ENCODE results near the gene ZSCAN26. TPM values are rescaled to one million over a fixed set of nuclear protein-coding genes. Genes with fewer than 3 reads are reported as not detected.

ZSCAN26 gene
- total and polyA plus RNA-seq, 8 donors = 9.6 to 50.2 (median 38.5) TPM

GRCh38 chr6:28254121-28254519, 12.8 kb upstream of the ZSCAN26 start:
- DNase-seq (no peak), ATAC-seq (no peak)
- Histone ChIP-seq H3K4me3 (no peak overlapping the region), H3K36me3 (peaks cover 0 to 1% of the 10 kb centered on the region in 2 donors), H3K9me3 (no peaks in the 10 kb centered on the region), H3K27ac (peak overlapping the region in 1 of 2 donors; percentile 75), H3K27me3 (no peaks in the 10 kb centered on the region), H3K4me1 (peaks cover 16 to 30% of the 10 kb centered on the region in 2 donors)
- TF ChIP-seq, protein P1, sequence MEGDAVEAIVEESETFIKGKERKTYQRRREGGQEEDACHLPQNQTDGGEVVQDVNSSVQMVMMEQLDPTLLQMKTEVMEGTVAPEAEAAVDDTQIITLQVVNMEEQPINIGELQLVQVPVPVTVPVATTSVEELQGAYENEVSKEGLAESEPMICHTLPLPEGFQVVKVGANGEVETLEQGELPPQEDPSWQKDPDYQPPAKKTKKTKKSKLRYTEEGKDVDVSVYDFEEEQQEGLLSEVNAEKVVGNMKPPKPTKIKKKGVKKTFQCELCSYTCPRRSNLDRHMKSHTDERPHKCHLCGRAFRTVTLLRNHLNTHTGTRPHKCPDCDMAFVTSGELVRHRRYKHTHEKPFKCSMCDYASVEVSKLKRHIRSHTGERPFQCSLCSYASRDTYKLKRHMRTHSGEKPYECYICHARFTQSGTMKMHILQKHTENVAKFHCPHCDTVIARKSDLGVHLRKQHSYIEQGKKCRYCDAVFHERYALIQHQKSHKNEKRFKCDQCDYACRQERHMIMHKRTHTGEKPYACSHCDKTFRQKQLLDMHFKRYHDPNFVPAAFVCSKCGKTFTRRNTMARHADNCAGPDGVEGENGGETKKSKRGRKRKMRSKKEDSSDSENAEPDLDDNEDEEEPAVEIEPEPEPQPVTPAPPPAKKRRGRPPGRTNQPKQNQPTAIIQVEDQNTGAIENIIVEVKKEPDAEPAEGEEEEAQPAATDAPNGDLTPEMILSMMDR (IDR thresholded peaks at IDR 0.05) = no peak
- intact Hi-C loops (cut with DNase I) = no loop called here

DNA sequence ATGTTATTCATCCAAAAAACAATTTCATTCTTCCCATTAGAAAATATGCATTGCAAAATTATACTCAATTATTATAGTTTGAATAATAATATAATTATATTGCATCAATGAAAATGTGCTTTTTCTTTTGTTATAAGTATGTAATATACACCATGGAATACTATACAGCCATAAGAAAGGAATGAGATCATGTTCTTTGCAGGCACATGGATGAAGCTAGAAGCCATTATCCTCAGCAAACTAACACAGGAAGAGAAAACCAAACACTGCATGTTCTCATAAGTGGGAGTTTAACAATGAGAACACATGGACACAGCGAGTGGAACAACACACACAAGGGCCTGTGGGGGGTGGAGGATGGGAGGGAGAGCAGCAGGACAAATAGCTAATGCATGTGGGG, 9.9 kb upstream of the ZSCAN26 start:
- TF ChIP-seq, protein P1 (IDR thresholded peaks at IDR 0.05) = no peak

GRCh38 chr6:28258877-28259777, 7.8 kb upstream of the ZSCAN26 start, which contains the start of gene NKAPL:
Gene NKAPL (plus strand): TSS chr6:28259297. CDS start chr6:28259372, 75 bp downstream.
- ATAC-seq (peak; percentile 78), DNase-seq (peak; percentile 29 to 92 (median 72))
- Histone ChIP-seq H3K4me1 (no peaks in the 10 kb centered on the region), H3K27me3 (peaks cover 0 to 5% of the 10 kb centered on the region in 2 donors), H3K4me3 (peak within 1 kb of the TSS; percentile 27 to 32), H3K36me3 (no peaks in the 10 kb centered on the region), H3K27ac (peak within 1 kb of the TSS in 1 of 2 donors; percentile 14), H3K9me3 (peaks cover 0 to 16% of the 10 kb centered on the region in 2 donors)
- TF ChIP-seq, protein P1 (IDR thresholded peaks at IDR 0.05) = no peak
- intact Hi-C loops (cut with DNase I) = no loop called here

More for the DNA sequence above, 9.9 kb upstream of the ZSCAN26 start:
- H3K4me3 ChIP-seq = no peak overlapping the region
- no peak for DNase-seq
- H3K27me3 ChIP-seq = no peaks in the 10 kb centered on the region
- H3K4me1 ChIP-seq = peaks cover 6 to 16% of the 10 kb centered on the region in 2 donors
- H3K27ac ChIP-seq = no peak overlapping the region
- intact Hi-C loops (cut with DNase I) = no loop called here
- no peaks in the 10 kb centered on the region for H3K36me3 ChIP-seq
- H3K9me3 ChIP-seq = peaks cover 0 to 16% of the 10 kb centered on the region in 2 donors
- no peak for ATAC-seq

- DNase-seq = no peak
- Histone ChIP-seq H3K9me3 (peaks cover 0 to 16% of the 10 kb centered on the region in 2 donors), H3K36me3 (no peaks in the 10 kb centered on the region), H3K4me3 (no peak overlapping the region), H3K27me3 (peaks cover 0 to 5% of the 10 kb centered on the region in 2 donors), H3K27ac (no peak overlapping the region), H3K4me1 (peaks cover 0 to 21% of the 10 kb centered on the region in 2 donors)
- TF ChIP-seq, protein P1 (IDR thresholded peaks at IDR 0.05) = no peak
- intact Hi-C loops (cut with DNase I) = no loop called here
- no peak for ATAC-seq
These were observed 3.0 kb upstream of the ZSCAN26 start for GRCh38 chr6:28263922-28264321.

DNA sequence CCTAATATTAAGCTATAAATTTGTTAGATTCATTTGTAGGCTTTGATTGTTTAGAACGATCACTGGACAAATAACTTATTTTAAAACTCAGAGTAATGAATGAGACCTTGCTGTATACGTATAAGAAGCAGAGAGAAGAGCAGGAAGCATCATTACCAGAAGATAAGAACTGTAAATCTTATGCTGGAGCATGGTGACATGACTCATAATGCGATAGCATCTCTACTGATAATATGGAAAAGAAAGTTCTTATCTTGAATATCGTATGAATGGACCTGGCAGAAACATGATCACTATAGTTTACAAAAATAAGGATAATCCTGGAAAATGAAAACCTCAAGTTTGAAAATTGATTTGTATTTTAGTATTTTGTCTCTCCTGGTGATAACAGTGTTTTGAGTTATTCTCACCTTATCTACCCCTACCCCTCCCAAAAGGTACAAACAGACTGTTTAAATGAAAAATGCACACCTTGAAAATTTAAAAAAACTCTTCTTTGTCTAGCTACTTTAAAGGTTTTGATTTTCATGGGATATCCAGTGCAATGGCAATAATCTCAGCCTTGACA, 2.0 kb upstream of the ZSCAN26 start:
- Histone ChIP-seq H3K27me3 (peaks cover 0 to 5% of the 10 kb centered on the region in 2 donors), H3K27ac (no peak overlapping the region), H3K9me3 (peaks cover 0 to 8% of the 10 kb centered on the region in 2 donors), H3K4me3 (no peak overlapping the region), H3K4me1 (peaks cover 0 to 27% of the 10 kb centered on the region in 2 donors), H3K36me3 (no peaks in the 10 kb centered on the region)
- ATAC-seq (no peak), DNase-seq (no peak)
- TF ChIP-seq, protein P1 (IDR thresholded peaks at IDR 0.05) = no peak
- intact Hi-C loops (cut with DNase I) = no loop called here
